Right cardiac atrium (tissue), 5 donors: ENCODE results near the gene TPPP3. TPM values are rescaled to one million over a fixed set of nuclear protein-coding genes. Genes with fewer than 3 reads are reported as not detected.
"Not testable (repeated sequence)": the region's sequence is repeated elsewhere in the genome, so short reads cannot be mapped to it uniquely, and the experiment has no call there.

Experiments used
- ATAC-seq, 2 donors: fragments of 200-7000 bp; cut with Tn5 transposase; one replicate each; pipeline versions ENCODE4 v1.8.0 to v1.9.1; 2020; ENCODE audit warnings: moderate library complexity in 2 of 2, mild to moderate bottlenecking in 1 of 2
- DNase-seq, 3 donors: peaks; one replicate each; pipeline ENCODE4 v3.0.0-alpha.2; 2020
- H3K27ac ChIP-seq: one replicate; pipeline ENCODE4 v1.5.1; 2013; ENCODE audit warnings: mild to moderate bottlenecking, low read length, control low read depth, moderate library complexity
- H3K27me3 ChIP-seq: one replicate; pipeline ENCODE4 v1.6.1; 2013; ENCODE audit not compliant: control insufficient read depth, insufficient read depth
- H3K4me1 ChIP-seq: one replicate; pipeline ENCODE4 v1.6.1; 2013; ENCODE audit warnings: low read length; ENCODE audit not compliant: control insufficient read depth, insufficient read depth
- H3K4me3 ChIP-seq: one replicate; pipeline ENCODE4 v1.5.1; 2013; ENCODE audit warnings: low read length, control low read depth
- H3K9me3 ChIP-seq: one replicate; pipeline ENCODE4 v1.6.1; 2013; ENCODE audit warnings: low read length; ENCODE audit not compliant: control insufficient read depth
- WGBS: extraction: QIAGEN DNeasy Blood & Tissue Kit; methylation state at CpG from one replicate; pipeline ENCODE4 v1.1.7; 2013; 5-methylcytosine and 5-hydroxymethylcytosine counted together
- intact Hi-C, 4 donors: fragments of 100-400 bp; cut with DNase I; formaldehyde crosslinking; loops; one replicate each; pipeline versions ENCODE4 v1.11.0 to v1.14.0; 2022 to 2023
- polyA plus RNA-seq: library from polyadenylated mRNA; stranded (reverse); fragments of 200-250 nt; gene quantifications from one replicate; pipeline ENCODE4 v1.2.3, GENCODE V29; 2013
- total RNA-seq, 4 donors: library from RNA; stranded (reverse); fragmentation: NEBNext Ultra II Directional; extraction: Animal tissue kit (Norgen Biotek cat#: 25700); gene quantifications; one replicate each; pipeline ENCODE4 v1.2.1, GENCODE V29; 2021
- donor health status: healthy with polysubstance abuse.
- donor health status: DM: no; HTN: yes; CAD: no.
- donor health status: DM: no; HTN: no; CAD: no.
- donor health status: DM: no; HTN: yes; CAD: no; lungs with severe emphysema.
- donor health status: DM: yes; HTN: yes; CAD: no.

The TPPP3 gene
- total and polyA plus RNA-seq, 5 donors: 21.9 to 183 (median 42.0) TPM

GRCh38 chr16:67415872-67416793 is 22.8 kb upstream of the TPPP3 start, which contains the start of gene ZDHHC1:
Gene ZDHHC1, minus strand, starts transcription at chr16:67416477. Its CDS starts 8,702 bp downstream, at chr16:67407775.
- no peaks in the 10 kb centered on the region for H3K4me1 ChIP-seq
- intact Hi-C loops: loop anchor here in 1 of 4 donors (10.0 kb wide), 1 partner anchor 411 kb away; no protein-coding TSS in a partner anchor
- WGBS: under 1% methylated on average over 73 of the region's 73 CpGs
- peak; percentile 97 for ATAC-seq
- no peaks in the 10 kb centered on the region for H3K27me3 ChIP-seq
- H3K27ac ChIP-seq: peak within 1 kb of the TSS; percentile 76
- peak; percentile 81 to 93 (median 92) for DNase-seq
- peak within 1 kb of the TSS; percentile 62 for H3K4me3 ChIP-seq
- no peaks in the 10 kb centered on the region for H3K9me3 ChIP-seq

GRCh38 chr16:67415421-67415820 is 22.1 kb upstream of the TPPP3 start:
- intact Hi-C loops: loop anchor here in 1 of 4 donors (10.0 kb wide), 1 partner anchor 411 kb away; no protein-coding TSS in a partner anchor

GRCh38 chr16:67413978-67414911 is 20.9 kb upstream of the TPPP3 start:
- intact Hi-C loops: loop anchor here in 1 of 4 donors (10.0 kb wide), 1 partner anchor 409 kb away; no protein-coding TSS in a partner anchor
- H3K9me3 ChIP-seq: no peaks in the 10 kb centered on the region
- H3K4me1 ChIP-seq: no peaks in the 10 kb centered on the region
- H3K27me3 ChIP-seq: no peaks in the 10 kb centered on the region
- DNase-seq (no peak), ATAC-seq (no peak)
- H3K4me3 ChIP-seq: no peak overlapping the region
- WGBS: 63% methylated on average over 6 of the region's 6 CpGs
- no peak overlapping the region for H3K27ac ChIP-seq

More at GRCh38 chr16:67415421-67415820, 22.1 kb upstream of the TPPP3 start:
- 89% methylated on average over 19 of the region's 19 CpGs for WGBS
- H3K27ac ChIP-seq, H3K4me1 ChIP-seq, H3K27me3 ChIP-seq, ATAC-seq, H3K9me3 ChIP-seq: not testable (repeated sequence)
- DNase-seq: peak in 1 of 3 donors; percentile 49
- peak overlapping the region; percentile 62 for H3K4me3 ChIP-seq

GRCh38 chr16:67412294-67412693 is 19.0 kb upstream of the TPPP3 start:
- Histone ChIP-seq H3K27me3 (no peaks in the 10 kb centered on the region), H3K4me3 (no peak overlapping the region), H3K4me1 (no peaks in the 10 kb centered on the region), H3K9me3 (no peaks in the 10 kb centered on the region), H3K27ac (no peak overlapping the region)
- ATAC-seq (no peak), DNase-seq (peak in 1 of 3 donors; percentile 2)
- 42% methylated on average over 2 of the region's 2 CpGs for WGBS
- intact Hi-C loops: loop anchor here in 1 of 4 donors (10.0 kb wide), 1 partner anchor 407 kb away; no protein-coding TSS in a partner anchor

- WGBS: 95% methylated on average over 3 of the region's 3 CpGs
- Histone ChIP-seq H3K27me3 (no peaks in the 10 kb centered on the region), H3K4me3 (no peak overlapping the region), H3K9me3 (no peaks in the 10 kb centered on the region), H3K4me1 (no peaks in the 10 kb centered on the region), H3K27ac (no peak overlapping the region)
- ATAC-seq (no peak), DNase-seq (no peak)
- intact Hi-C loops: loop anchor here in 1 of 4 donors (10.0 kb wide), 1 partner anchor 407 kb away; no protein-coding TSS in a partner anchor
Measured at GRCh38 chr16:67411339-67411738, 18.0 kb upstream of the TPPP3 start.

GRCh38 chr16:67409631-67410030 is 16.3 kb upstream of the TPPP3 start:
- Histone ChIP-seq H3K27me3 (no peaks in the 10 kb centered on the region), H3K4me3 (no peak overlapping the region), H3K9me3 (no peaks in the 10 kb centered on the region), H3K4me1 (peaks cover 5% of the 10 kb centered on the region), H3K27ac (no peak overlapping the region)
- DNase-seq: peak in 1 of 3 donors; percentile 51
- intact Hi-C loops: loop anchor here in 3 of 4 donors (10.0 kb wide), 3 partner anchors 125 to 405 kb away; no protein-coding TSS in a partner anchor
- no peak for ATAC-seq
- WGBS: 85% methylated on average over 9 of the region's 9 CpGs

- Histone ChIP-seq H3K4me3 (no peak overlapping the region), H3K9me3 (no peaks in the 10 kb centered on the region), H3K27ac (no peak overlapping the region), H3K27me3 (no peaks in the 10 kb centered on the region), H3K4me1 (peaks cover 5% of the 10 kb centered on the region)
- ATAC-seq (no peak), DNase-seq (no peak)
- 85% methylated on average over 6 of the region's 6 CpGs for WGBS
- intact Hi-C loops: loop anchor here in 2 of 4 donors (10.0 kb wide), 2 partner anchors 123 to 143 kb away; no protein-coding TSS in a partner anchor
Measured at GRCh38 chr16:67407788-67408452, 14.6 kb upstream of the TPPP3 start.

GRCh38 chr16:67407176-67407787 is 14.0 kb upstream of the TPPP3 start:
- H3K27ac ChIP-seq: no peak overlapping the region
- H3K4me1 ChIP-seq: peaks cover 5% of the 10 kb centered on the region
- 83% methylated on average over 7 of the region's 7 CpGs for WGBS
- peak in 1 of 2 donors; percentile 8 for ATAC-seq
- H3K4me3 ChIP-seq: no peak overlapping the region
- intact Hi-C loops: loop anchor here in 2 of 4 donors (10.0 kb wide), 2 partner anchors 122 to 142 kb away; no protein-coding TSS in a partner anchor
- no peak for DNase-seq
- no peaks in the 10 kb centered on the region for H3K27me3 ChIP-seq
- no peaks in the 10 kb centered on the region for H3K9me3 ChIP-seq

GRCh38 chr16:67406111-67406971 is 13.0 kb upstream of the TPPP3 start:
- Histone ChIP-seq H3K27ac (no peak overlapping the region), H3K4me3 (no peak overlapping the region), H3K27me3 (no peaks in the 10 kb centered on the region), H3K9me3 (no peaks in the 10 kb centered on the region), H3K4me1 (peaks cover 5% of the 10 kb centered on the region)
- WGBS: 59% methylated on average over 18 of the region's 18 CpGs
- peak; percentile 55 to 59 for ATAC-seq
- intact Hi-C loops: loop anchor here in 2 of 4 donors (10.0 kb wide), 2 partner anchors 122 to 142 kb away; no protein-coding TSS in a partner anchor
- DNase-seq: peak; percentile 53 to 87 (median 84)
